ENCODE results near the gene RAB12.
A peak's percentile ranks its signal among the peaks of the same experiment; 100 is the strongest.
"Not testable (repeated sequence)": the region's sequence is repeated elsewhere in the genome, so short reads cannot be mapped to it uniquely, and the experiment has no call there.

RAB12 gene

GRCh38 chr18:8608795-8609658 is at the start of gene RAB12:
RAB12 (plus strand) TSS chr18:8609437; CDS start chr18:8609440, 3 bp downstream.
- peak; percentile 79 for DNase-seq

- DNase-seq = no peak
Measured at GRCh38 chr18:8559612-8560186, 49.5 kb upstream of the RAB12 start.

- no peak for DNase-seq
Measured at GRCh38 chr18:8561123-8561910, 47.9 kb upstream of the RAB12 start.

- no peak for DNase-seq
Measured at GRCh38 chr18:8562070-8562469, 47.2 kb upstream of the RAB12 start.

GRCh38 chr18:8562919-8563318 is 46.3 kb upstream of the RAB12 start:
- no peak for DNase-seq

- no peak for DNase-seq
Measured at GRCh38 chr18:8571399-8571798, 37.8 kb upstream of the RAB12 start.

- not testable (repeated sequence) for DNase-seq
Measured at GRCh38 chr18:8573766-8574165, 35.5 kb upstream of the RAB12 start.

- no peak for DNase-seq
Measured at GRCh38 chr18:8584798-8585197, 24.4 kb upstream of the RAB12 start.

GRCh38 chr18:8586941-8587340 is 22.3 kb upstream of the RAB12 start:
- DNase-seq = no peak

- DNase-seq = no peak
Measured at GRCh38 chr18:8595445-8595844, 13.8 kb upstream of the RAB12 start.

GRCh38 chr18:8601277-8602032 is 7.8 kb upstream of the RAB12 start:
- DNase-seq = peak; percentile 32

- DNase-seq = no peak
Measured at GRCh38 chr18:8602040-8602439, 7.2 kb upstream of the RAB12 start.

- DNase-seq = no peak
Measured at GRCh38 chr18:8602557-8602956, 6.7 kb upstream of the RAB12 start.

GRCh38 chr18:8603663-8604520 is 5.3 kb upstream of the RAB12 start:
- no peak for DNase-seq

GRCh38 chr18:8605974-8606373 is 3.3 kb upstream of the RAB12 start:
- no peak for DNase-seq

- DNase-seq = no peak
Measured at GRCh38 chr18:8607776-8608742, 1.2 kb upstream of the RAB12 start.

GRCh38 chr18:8609659-8610458 is 622 bp downstream of the RAB12 start:
- DNase-seq = no peak

GRCh38 chr18:8610459-8610851 is 1.2 kb downstream of the RAB12 start:
- DNase-seq = no peak

GRCh38 chr18:8611916-8612576 is 2.8 kb downstream of the RAB12 start:
- DNase-seq = no peak
